Measurements from ENCODE around the gene RUBCN. TPM values are rescaled to one million over a fixed set of nuclear protein-coding genes. Genes with fewer than 3 reads are reported as not detected.
A peak's percentile ranks its signal among the peaks of the same experiment; 100 is the strongest.
"Not testable (repeated sequence)": the region's sequence is repeated elsewhere in the genome, so short reads cannot be mapped to it uniquely, and the experiment has no call there.

Gene RUBCN
- total RNA-seq, 2 experiments from 2014 or later: 27.3 to 27.7 TPM

- H3K9me3 Mint-ChIP-seq; intact Hi-C loops (cut with micrococcal nuclease); H3K27me3 Mint-ChIP-seq; H3K4me1 Mint-ChIP-seq (ENCODE audit: low read depth); POLR2A ChIA-PET; CTCF ChIA-PET; H3K36me3 Mint-ChIP-seq (ENCODE audit: low read depth); H3K4me3 Mint-ChIP-seq; H3K27ac Mint-ChIP-seq; DNase-seq; ATAC-seq: not testable (repeated sequence)
Measured at GRCh38 chr3:197646294-197646693, 90.4 kb downstream of the RUBCN start.

GRCh38 chr3:197637556-197637955, 99.1 kb downstream of the RUBCN start:
- POLR2A ChIA-PET; DNase-seq; H3K27me3 Mint-ChIP-seq; intact Hi-C loops (cut with micrococcal nuclease); H3K4me1 Mint-ChIP-seq (ENCODE audit: low read depth); H3K9me3 Mint-ChIP-seq; H3K36me3 Mint-ChIP-seq (ENCODE audit: low read depth); H3K27ac Mint-ChIP-seq; H3K4me3 Mint-ChIP-seq; ATAC-seq: not testable (repeated sequence)
- CTCF ChIA-PET: interaction anchor here (2.0 kb wide), 1 partner anchor 39 kb away, joined by 6 read pairs; no protein-coding TSS in a partner anchor

GRCh38 chr3:197631989-197632388, 104.7 kb downstream of the RUBCN start:
- H3K27me3 Mint-ChIP-seq; H3K4me1 Mint-ChIP-seq (ENCODE audit: low read depth); H3K4me3 Mint-ChIP-seq; ATAC-seq; DNase-seq; H3K27ac Mint-ChIP-seq; POLR2A ChIA-PET; intact Hi-C loops (cut with micrococcal nuclease); H3K36me3 Mint-ChIP-seq (ENCODE audit: low read depth); H3K9me3 Mint-ChIP-seq: not testable (repeated sequence)
- CTCF ChIA-PET: interaction anchor here (0.8 to 1.8 kb wide), 2 partner anchors 33 to 64 kb away, joined by 3 to 15 read pairs; no protein-coding TSS in a partner anchor
- peak; percentile 40 for TF ChIP-seq CTCF (IDR thresholded peaks at IDR 0.05)

- H3K27me3 Mint-ChIP-seq; H3K36me3 Mint-ChIP-seq (ENCODE audit: low read depth); intact Hi-C loops (cut with micrococcal nuclease); H3K4me1 Mint-ChIP-seq (ENCODE audit: low read depth); POLR2A ChIA-PET; H3K27ac Mint-ChIP-seq; H3K4me3 Mint-ChIP-seq; ATAC-seq; DNase-seq; CTCF ChIA-PET; H3K9me3 Mint-ChIP-seq: not testable (repeated sequence)
Measured at GRCh38 chr3:197630766-197631165, 105.9 kb downstream of the RUBCN start.

GRCh38 chr3:197629286-197629685, 107.4 kb downstream of the RUBCN start:
- H3K4me1 Mint-ChIP-seq (ENCODE audit: low read depth); H3K36me3 Mint-ChIP-seq (ENCODE audit: low read depth); H3K27me3 Mint-ChIP-seq; H3K9me3 Mint-ChIP-seq; intact Hi-C loops (cut with micrococcal nuclease); CTCF ChIA-PET; H3K27ac Mint-ChIP-seq; POLR2A ChIA-PET; DNase-seq; H3K4me3 Mint-ChIP-seq; ATAC-seq: not testable (repeated sequence)

GRCh38 chr3:197627772-197628523, 108.8 kb downstream of the RUBCN start:
- H3K36me3 Mint-ChIP-seq (ENCODE audit: low read depth); H3K27me3 Mint-ChIP-seq; H3K9me3 Mint-ChIP-seq; CTCF ChIA-PET; intact Hi-C loops (cut with micrococcal nuclease); H3K4me1 Mint-ChIP-seq (ENCODE audit: low read depth); POLR2A ChIA-PET: not testable (repeated sequence)
- peak overlapping the region; percentile 78 for H3K27ac Mint-ChIP-seq
- peak overlapping the region; percentile 76 for H3K4me3 Mint-ChIP-seq
- DNase-seq (peak; percentile 89), ATAC-seq (peak; percentile 88)

GRCh38 chr3:197627158-197627771, 109.4 kb downstream of the RUBCN start:
- H3K9me3 Mint-ChIP-seq; intact Hi-C loops (cut with micrococcal nuclease); POLR2A ChIA-PET; CTCF ChIA-PET; H3K27me3 Mint-ChIP-seq; H3K4me1 Mint-ChIP-seq (ENCODE audit: low read depth); H3K36me3 Mint-ChIP-seq (ENCODE audit: low read depth): not testable (repeated sequence)
- DNase-seq: peak; percentile 24
- ATAC-seq: peak; percentile 52
- Mint-ChIP-seq H3K4me3 (peak overlapping the region; percentile 83), H3K27ac (peak overlapping the region; percentile 78)

- POLR2A ChIA-PET; H3K4me1 Mint-ChIP-seq (ENCODE audit: low read depth); H3K27me3 Mint-ChIP-seq; CTCF ChIA-PET; H3K9me3 Mint-ChIP-seq; H3K36me3 Mint-ChIP-seq (ENCODE audit: low read depth); intact Hi-C loops (cut with micrococcal nuclease); DNase-seq: not testable (repeated sequence)
- peak; percentile 35 for ATAC-seq
- peak overlapping the region; percentile 77 for H3K27ac Mint-ChIP-seq
- H3K4me3 Mint-ChIP-seq: peak overlapping the region; percentile 83
Measured at GRCh38 chr3:197626404-197627157, 110.1 kb downstream of the RUBCN start.

- CTCF ChIA-PET; ATAC-seq; DNase-seq; H3K4me3 Mint-ChIP-seq; H3K27me3 Mint-ChIP-seq; H3K9me3 Mint-ChIP-seq; H3K27ac Mint-ChIP-seq; POLR2A ChIA-PET; intact Hi-C loops (cut with micrococcal nuclease); H3K4me1 Mint-ChIP-seq (ENCODE audit: low read depth): not testable (repeated sequence)
- H3K36me3 Mint-ChIP-seq (ENCODE audit: low read depth): peaks cover 39% of the 10 kb centered on the region
Measured at GRCh38 chr3:197621478-197621877, 115.2 kb downstream of the RUBCN start.

Data from activated CD8-positive, alpha-beta T cell treated with anti-CD3 and anti-CD28 coated beads for 36 hours (primary cell).